GM06990 (cell line): ENCODE results near the gene WNT9A.

ENCODE experiments used
- DNase-seq: peaks from one replicate; pipeline ENCODE4 v3.0.0-alpha.2; 2011; ENCODE audit not compliant: insufficient read length; ENCODE audit errors: extremely low read depth
- H3K27me3 ChIP-seq: replicated peaks from 2 replicates; pipeline ENCODE4 v1.6.0; 2011; ENCODE audit warnings: low read length; ENCODE audit not compliant: control insufficient read depth, insufficient read depth
- H3K36me3 ChIP-seq: 2 replicates; pipeline ENCODE4 v1.5.1; 2011; ENCODE audit warnings: low read length; ENCODE audit not compliant: control insufficient read depth, insufficient read depth
- H3K4me3 ChIP-seq: replicated peaks from 2 replicates; pipeline ENCODE4 v1.5.1; 2011; ENCODE audit warnings: low read depth, mild to moderate bottlenecking, control low read depth, low read length
- TF ChIP-seq, protein P1 (sequence below): IDR thresholded peaks from 2 replicates; pipeline ENCODE4 v1.5.1; 2011; ENCODE audit warnings: low read length, control low read depth, mild to moderate bottlenecking, inconsistent platforms; ENCODE audit not compliant: insufficient read depth, poor library complexity, severe bottlenecking

The WNT9A gene

DNA sequence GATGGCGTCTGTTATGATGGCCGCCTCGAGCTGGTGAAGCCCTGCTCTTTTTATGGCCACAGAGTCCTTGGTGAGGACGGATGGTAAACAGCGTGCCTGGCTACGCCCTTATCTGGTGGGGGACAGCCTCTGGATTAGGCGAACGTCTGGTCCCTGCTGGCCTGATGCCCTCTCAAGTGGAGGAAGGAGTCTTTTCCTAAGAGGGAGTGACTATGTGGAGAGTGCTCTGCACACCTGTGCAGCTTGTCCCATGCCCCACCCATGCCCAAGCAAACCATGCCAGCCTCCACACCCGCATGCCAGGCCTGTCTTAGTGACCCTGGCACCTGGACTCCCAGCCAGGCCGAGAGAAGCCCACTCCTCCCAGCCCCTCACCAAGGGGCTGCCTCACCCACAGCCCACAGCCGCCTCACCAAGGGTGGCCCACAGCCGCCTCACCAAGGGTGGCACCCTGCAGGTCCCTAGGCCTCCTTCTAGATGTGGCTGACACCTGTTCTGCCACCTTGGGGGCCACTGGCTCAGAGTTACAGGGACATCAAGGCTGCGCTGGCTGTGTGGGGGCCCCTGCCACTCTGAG is 40.2 kb downstream of the WNT9A start:
- no peak overlapping the region for H3K4me3 ChIP-seq
- no peaks in the 10 kb centered on the region for H3K36me3 ChIP-seq
- TF ChIP-seq, protein P1, sequence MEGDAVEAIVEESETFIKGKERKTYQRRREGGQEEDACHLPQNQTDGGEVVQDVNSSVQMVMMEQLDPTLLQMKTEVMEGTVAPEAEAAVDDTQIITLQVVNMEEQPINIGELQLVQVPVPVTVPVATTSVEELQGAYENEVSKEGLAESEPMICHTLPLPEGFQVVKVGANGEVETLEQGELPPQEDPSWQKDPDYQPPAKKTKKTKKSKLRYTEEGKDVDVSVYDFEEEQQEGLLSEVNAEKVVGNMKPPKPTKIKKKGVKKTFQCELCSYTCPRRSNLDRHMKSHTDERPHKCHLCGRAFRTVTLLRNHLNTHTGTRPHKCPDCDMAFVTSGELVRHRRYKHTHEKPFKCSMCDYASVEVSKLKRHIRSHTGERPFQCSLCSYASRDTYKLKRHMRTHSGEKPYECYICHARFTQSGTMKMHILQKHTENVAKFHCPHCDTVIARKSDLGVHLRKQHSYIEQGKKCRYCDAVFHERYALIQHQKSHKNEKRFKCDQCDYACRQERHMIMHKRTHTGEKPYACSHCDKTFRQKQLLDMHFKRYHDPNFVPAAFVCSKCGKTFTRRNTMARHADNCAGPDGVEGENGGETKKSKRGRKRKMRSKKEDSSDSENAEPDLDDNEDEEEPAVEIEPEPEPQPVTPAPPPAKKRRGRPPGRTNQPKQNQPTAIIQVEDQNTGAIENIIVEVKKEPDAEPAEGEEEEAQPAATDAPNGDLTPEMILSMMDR: no peak
- no peaks in the 10 kb centered on the region; the same call in 1 of the 2 replicates for H3K27me3 ChIP-seq
- DNase-seq: no peak

DNA sequence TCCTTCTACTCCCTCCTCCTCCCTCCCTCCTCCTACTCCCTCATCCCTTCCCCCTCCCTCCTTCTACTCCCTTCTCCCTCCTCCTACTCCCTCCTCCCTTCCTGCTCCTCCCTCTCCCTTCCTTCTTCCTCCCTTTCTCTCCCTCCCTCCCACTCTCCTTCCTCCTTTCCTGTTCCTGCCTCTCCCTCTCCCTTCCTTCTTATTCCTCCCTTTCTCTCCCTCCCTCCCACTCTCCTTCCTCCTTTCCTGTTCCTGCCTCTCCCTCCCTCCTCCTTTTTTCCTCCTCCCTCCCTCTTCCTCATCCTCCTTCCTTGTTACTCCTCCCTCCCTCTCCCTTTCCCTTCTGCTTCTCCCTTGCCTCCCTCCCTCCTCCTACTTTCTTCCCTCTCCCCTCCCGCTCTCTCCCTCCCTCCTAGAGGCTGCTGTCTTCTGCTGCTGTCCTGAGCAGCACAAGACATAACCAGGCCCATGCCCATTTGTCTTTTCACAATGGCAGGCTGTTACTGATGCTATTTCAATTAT is 41.1 kb downstream of the WNT9A start:
- Histone ChIP-seq H3K27me3 (no peaks in the 10 kb centered on the region; the same call in 1 of the 2 replicates), H3K36me3 (no peaks in the 10 kb centered on the region), H3K4me3 (no peak overlapping the region)
- TF ChIP-seq, protein P1: no peak
- no peak for DNase-seq

DNA sequence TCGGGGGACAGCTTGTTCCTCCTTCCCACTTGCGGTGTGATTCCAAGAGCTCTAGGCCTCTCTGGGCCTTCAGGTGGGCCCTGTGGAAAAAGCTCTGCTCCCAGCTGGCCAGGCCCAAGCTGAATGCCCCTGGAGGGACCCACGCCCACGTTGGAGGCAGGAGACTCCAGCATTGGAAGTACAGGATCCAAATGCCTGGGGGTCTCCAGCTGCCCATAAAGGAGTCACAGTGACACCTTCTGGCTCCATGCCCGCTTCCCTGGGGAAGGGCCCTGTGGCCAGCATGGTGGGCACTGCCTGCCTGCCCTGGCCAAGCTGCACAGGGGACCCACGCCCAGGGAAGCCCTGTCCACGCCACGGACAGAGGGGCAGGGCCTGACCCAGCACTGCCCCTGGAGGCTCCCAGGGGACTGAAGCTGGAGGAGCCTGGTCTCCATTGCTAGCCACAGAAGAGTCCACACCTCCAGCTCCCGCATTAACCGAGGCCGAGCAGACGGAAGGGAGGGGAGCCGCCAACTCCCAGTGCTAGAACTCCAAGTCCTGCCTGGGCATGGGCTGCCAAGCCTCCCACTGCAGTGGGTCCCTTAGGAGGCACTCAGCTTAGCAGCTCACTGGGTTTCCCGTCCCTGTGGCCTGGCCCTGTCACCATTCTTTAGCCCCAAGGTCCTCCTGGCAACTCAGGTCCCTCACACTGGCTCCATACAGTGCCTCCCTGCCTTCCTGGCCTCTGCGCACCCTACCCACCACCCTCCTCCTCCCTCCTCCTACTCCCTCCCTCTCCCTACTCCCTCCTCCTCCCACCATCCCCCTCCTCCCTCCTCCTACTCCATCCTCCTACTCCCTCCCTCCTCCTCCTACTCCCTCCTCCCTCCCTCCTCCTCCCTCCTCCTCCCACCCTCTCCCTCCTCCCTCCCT is 41.9 kb downstream of the WNT9A start:
- DNase-seq: no peak
- TF ChIP-seq, protein P1: no peak
- no peaks in the 10 kb centered on the region; the same call in 1 of the 2 replicates for H3K27me3 ChIP-seq
- no peak overlapping the region for H3K4me3 ChIP-seq
- no peaks in the 10 kb centered on the region for H3K36me3 ChIP-seq

DNA sequence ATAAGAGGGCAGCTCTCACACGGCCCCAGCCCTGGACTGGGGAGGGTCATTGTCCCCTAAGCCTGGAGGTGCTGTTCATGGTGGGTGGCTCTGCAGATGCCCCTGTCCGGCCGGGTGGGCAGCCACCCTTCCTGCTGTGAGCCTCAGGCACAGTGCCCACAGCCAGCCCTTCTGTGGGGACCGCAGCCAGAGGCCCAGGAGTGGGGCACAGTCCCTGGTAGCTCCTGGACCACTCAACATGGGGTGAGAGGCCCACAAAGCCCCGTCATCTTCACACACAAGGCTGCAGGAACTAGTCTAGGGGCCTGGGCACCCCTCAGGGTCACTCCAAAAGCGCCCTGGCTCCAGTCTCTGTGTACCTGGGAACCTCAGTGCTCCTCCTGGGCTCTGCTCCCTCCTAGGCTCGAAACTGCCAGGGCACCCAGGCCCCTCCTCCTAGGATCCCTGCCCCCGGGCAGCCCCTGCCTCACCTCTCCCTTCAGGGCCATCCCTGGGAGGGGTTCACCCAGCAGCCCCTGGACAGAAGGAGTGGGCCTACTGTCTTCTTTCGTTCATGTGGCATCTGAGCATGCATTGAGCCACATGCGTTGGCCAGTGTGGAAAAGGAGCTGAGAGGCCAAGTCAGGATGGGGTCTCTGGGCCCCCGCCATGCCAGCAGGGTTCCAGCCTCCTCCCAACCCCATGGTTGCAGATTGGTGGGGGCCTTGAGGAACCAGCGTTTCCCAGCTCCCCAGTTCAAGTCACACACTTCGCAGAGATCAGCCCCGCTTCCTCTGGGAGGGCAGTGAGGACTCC is 43.0 kb downstream of the WNT9A start:
- Histone ChIP-seq H3K4me3 (no peak overlapping the region), H3K27me3 (no peaks in the 10 kb centered on the region; the same call in 1 of the 2 replicates), H3K36me3 (no peaks in the 10 kb centered on the region)
- TF ChIP-seq, protein P1: no peak
- DNase-seq: no peak

DNA sequence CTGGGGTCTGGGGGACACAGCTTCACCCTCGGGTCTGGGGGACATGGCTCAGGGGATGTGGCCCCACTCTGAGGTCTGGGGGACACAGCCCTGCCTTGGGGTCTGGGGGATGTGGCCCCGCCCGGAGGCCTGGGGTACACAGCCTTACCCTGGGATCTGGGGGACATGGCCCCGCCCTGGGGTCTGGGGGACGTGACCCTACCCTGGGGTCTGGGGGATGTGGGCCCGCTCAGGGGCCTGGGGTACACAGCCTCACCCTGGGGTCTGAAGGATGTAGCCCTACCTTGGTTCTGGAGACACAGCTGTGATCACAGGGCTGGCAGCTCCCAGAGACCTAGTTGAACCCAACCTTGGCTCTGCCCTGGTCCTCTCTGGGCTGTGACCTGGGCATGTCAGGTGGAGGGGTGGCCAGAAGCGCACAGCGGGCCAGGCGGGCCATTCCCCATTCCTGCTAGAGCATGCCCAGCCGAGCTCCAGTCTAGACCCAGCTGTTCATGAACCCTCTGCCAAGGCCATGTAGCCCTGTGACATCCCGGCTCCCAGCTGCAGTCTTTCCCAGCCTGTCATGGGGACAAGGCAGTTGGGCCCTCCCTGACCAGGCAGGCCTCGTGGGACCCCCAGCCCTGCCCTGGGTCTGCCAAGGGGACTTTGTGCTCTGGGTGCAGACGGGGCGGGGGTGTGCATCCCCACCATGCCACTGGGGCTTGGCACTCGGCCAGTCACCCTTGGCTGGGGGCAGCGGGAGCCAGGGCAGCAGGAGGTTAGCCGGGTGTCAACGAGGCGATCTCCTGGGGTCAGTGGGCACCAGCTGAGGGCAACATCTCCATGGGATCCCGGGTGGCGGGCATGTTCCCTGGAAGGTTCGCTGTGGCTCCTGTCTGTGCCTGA is 43.9 kb downstream of the WNT9A start:
- TF ChIP-seq, protein P1: no peak
- H3K36me3 ChIP-seq: no peaks in the 10 kb centered on the region
- H3K4me3 ChIP-seq: no peak overlapping the region
- H3K27me3 ChIP-seq: no peaks in the 10 kb centered on the region; the same call in 1 of the 2 replicates
- no peak for DNase-seq
